ENCODE data around the gene NCF4. TPM values are rescaled to one million over a fixed set of nuclear protein-coding genes. Genes with fewer than 3 reads are reported as not detected.

NCF4 gene
- total RNA-seq, 1 experiment from 2014 or later, result not detected

DNA sequence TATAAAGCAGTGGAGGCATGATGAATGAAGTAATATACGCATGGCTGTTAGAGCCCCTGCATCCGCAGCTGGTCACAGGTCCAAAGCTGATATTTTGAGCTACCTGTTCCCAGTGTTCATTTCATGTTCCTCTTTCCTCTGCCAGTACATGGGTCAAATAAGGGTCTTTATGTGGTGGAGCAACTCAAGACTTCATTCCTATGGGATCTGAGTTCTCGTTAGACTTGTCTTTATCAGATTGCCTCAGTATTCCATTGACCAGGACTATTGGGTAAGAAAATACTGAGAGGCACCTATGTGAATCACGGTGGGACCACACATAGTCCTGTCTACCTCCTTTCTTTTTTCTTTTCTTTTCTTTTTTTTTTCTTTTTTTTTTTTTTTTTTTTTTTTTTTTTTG, 25.2 kb downstream of the NCF4 start:
- intact Hi-C loops (cut with micrococcal nuclease; ENCODE audit: unreplicated experiment), result no loop called here
- H3K27me3 ChIP-seq (replicated peaks; ENCODE audit: insufficient read depth, low read depth, low read length, poor library complexity), result peaks cover 25% of the 10 kb centered on the region
- no peak for DNase-seq (ENCODE audit: low spot score)
- CTCF ChIA-PET, result no interaction called here
- BruUV-seq (replicated peaks), result no TSS peak
- no peak overlapping the region for H3K4me3 ChIP-seq (ENCODE audit: low read depth, low read length, poor library complexity, severe bottlenecking)
- POLR2A ChIA-PET (ENCODE audit: low non-redundant PET), result no interaction called here
- TF ChIP-seq EZH2 (IDR thresholded peaks at IDR 0.05; ENCODE audit: borderline replicate concordance, low read depth, low read length, poor library complexity, severe bottlenecking), result no peak
- TF ChIP-seq, protein P1, sequence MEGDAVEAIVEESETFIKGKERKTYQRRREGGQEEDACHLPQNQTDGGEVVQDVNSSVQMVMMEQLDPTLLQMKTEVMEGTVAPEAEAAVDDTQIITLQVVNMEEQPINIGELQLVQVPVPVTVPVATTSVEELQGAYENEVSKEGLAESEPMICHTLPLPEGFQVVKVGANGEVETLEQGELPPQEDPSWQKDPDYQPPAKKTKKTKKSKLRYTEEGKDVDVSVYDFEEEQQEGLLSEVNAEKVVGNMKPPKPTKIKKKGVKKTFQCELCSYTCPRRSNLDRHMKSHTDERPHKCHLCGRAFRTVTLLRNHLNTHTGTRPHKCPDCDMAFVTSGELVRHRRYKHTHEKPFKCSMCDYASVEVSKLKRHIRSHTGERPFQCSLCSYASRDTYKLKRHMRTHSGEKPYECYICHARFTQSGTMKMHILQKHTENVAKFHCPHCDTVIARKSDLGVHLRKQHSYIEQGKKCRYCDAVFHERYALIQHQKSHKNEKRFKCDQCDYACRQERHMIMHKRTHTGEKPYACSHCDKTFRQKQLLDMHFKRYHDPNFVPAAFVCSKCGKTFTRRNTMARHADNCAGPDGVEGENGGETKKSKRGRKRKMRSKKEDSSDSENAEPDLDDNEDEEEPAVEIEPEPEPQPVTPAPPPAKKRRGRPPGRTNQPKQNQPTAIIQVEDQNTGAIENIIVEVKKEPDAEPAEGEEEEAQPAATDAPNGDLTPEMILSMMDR (conservative IDR thresholded peaks at IDR 0.05; ENCODE audit: low read depth, low read length), result no peak
- no peaks in the 10 kb centered on the region for H3K36me3 ChIP-seq (ENCODE audit: insufficient read depth, low read length, poor library complexity, severe bottlenecking)
- H3K9me3 ChIP-seq (ENCODE audit: low read depth, low read length, poor library complexity, severe bottlenecking), result peaks cover 10% of the 10 kb centered on the region
- H3K4me1 ChIP-seq (ENCODE audit: insufficient read depth, low read length, poor library complexity, severe bottlenecking), result no peaks in the 10 kb centered on the region
- H3K27ac ChIP-seq (ENCODE audit: low read depth, low read length, poor library complexity, severe bottlenecking), result no peak overlapping the region

DNA sequence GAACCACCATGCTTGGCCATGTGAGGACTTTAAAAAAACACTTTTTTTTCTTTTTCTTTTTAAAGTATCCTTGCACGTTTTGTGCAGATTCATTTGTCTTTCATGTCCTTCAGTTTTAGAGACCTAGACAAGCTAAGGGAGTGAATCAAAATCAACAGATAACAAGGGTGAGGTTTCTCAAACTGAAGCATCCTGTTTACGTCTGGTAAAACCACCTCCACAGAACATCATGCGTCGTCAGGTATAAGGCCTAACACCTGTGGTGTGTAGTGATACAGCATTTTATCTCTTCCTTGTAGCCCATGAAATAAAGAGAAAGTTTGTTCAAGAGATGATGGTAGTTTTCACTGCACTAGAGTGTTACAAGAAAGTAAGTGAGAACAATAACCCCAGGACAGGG, 26.4 kb downstream of the NCF4 start:
- Histone ChIP-seq H3K27me3 (replicated peaks; ENCODE audit: insufficient read depth, low read depth, low read length, poor library complexity) (peaks cover 25% of the 10 kb centered on the region), H3K36me3 (ENCODE audit: insufficient read depth, low read length, poor library complexity, severe bottlenecking) (no peaks in the 10 kb centered on the region), H3K9me3 (ENCODE audit: low read depth, low read length, poor library complexity, severe bottlenecking) (no peaks in the 10 kb centered on the region), H3K4me1 (ENCODE audit: insufficient read depth, low read length, poor library complexity, severe bottlenecking) (no peaks in the 10 kb centered on the region), H3K4me3 (ENCODE audit: low read depth, low read length, poor library complexity, severe bottlenecking) (no peak overlapping the region), H3K27ac (ENCODE audit: low read depth, low read length, poor library complexity, severe bottlenecking) (no peak overlapping the region)
- no peak for TF ChIP-seq EZH2 (IDR thresholded peaks at IDR 0.05; ENCODE audit: borderline replicate concordance, low read depth, low read length, poor library complexity, severe bottlenecking)
- TF ChIP-seq, protein P1 (conservative IDR thresholded peaks at IDR 0.05; ENCODE audit: low read depth, low read length), result no peak
- DNase-seq (ENCODE audit: low spot score), result no peak
- BruUV-seq (replicated peaks), result no TSS peak
- ChIA-PET POLR2A (ENCODE audit: low non-redundant PET) (no interaction called here), CTCF (no interaction called here)
- intact Hi-C loops (cut with micrococcal nuclease; ENCODE audit: unreplicated experiment), result no loop called here

DNA sequence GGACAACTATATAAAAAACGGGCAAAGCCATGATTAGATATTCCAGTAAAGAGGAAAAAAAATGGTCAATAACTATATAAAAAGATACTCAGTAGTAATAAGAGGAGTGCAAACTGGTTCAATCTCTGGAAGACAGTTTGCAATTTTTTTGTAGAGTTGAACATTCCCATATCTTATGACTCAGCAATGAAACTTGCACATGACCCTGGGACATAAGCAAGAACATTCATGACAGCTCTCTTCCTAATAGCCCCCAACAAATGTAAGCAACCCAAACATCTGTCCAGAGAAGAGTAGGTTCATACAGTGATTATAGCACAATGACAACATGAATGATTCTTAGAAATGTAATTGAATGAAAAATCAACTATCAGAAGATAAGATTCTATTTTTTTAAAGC, 30.8 kb downstream of the NCF4 start:
- peaks cover 26% of the 10 kb centered on the region for H3K27me3 ChIP-seq (replicated peaks; ENCODE audit: insufficient read depth, low read depth, low read length, poor library complexity)
- H3K9me3 ChIP-seq (ENCODE audit: low read depth, low read length, poor library complexity, severe bottlenecking), result no peaks in the 10 kb centered on the region
- ChIA-PET CTCF (no interaction called here), POLR2A (ENCODE audit: low non-redundant PET) (no interaction called here)
- H3K4me1 ChIP-seq (ENCODE audit: insufficient read depth, low read length, poor library complexity, severe bottlenecking), result no peaks in the 10 kb centered on the region
- no peak for DNase-seq (ENCODE audit: low spot score)
- no TSS peak for BruUV-seq (replicated peaks)
- H3K4me3 ChIP-seq (ENCODE audit: low read depth, low read length, poor library complexity, severe bottlenecking), result no peak overlapping the region
- no peak for TF ChIP-seq EZH2 (IDR thresholded peaks at IDR 0.05; ENCODE audit: borderline replicate concordance, low read depth, low read length, poor library complexity, severe bottlenecking)
- TF ChIP-seq, protein P1 (conservative IDR thresholded peaks at IDR 0.05; ENCODE audit: low read depth, low read length), result no peak
- no peaks in the 10 kb centered on the region for H3K36me3 ChIP-seq (ENCODE audit: insufficient read depth, low read length, poor library complexity, severe bottlenecking)
- intact Hi-C loops (cut with micrococcal nuclease; ENCODE audit: unreplicated experiment), result no loop called here
- H3K27ac ChIP-seq (ENCODE audit: low read depth, low read length, poor library complexity, severe bottlenecking), result no peak overlapping the region
